Measurements from ENCODE around the gene SHC3.

DNA sequence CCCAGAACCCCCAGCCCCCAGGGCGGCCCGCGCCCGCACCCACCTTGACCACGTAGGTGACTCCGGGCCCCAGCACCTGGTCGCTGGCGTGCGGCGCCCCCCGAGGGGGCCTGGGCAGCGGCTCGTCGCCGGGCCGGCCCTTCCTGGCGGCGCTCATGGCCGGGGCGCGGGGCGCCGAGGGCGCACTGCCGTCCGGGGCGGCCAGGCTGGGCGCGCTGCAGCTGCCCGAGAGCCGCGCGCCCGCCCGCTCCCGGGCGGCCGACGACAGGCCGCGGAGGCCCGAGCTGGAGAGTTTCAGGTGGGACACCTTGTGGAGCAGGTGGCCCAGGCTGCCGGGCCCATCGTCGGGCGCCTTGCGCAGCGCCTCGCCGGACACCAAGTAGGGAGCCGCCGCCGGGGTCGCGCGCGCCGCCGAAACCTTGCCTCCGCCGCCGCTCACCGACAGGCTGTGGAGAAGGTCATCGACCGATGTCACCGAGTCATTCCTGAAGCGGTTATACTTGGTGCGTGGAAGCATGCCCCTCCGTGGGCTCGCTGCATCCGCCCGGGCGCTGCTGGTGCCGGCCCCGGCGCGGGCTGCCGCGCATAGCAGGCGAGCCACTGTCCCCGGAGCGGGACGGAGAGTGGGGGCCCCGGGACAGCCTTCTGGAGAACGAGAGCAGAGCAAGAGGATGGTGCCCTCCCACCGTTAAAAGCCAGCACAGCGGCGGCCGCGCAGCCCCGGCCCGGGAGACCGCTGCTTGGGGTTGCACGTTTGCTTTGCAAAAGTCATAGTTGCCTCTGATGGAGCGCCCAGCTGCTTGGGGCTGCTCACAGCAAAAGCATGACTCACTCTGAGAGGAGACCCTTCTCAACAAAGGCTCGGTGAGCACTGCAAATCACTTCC, at the start of gene SHC3:
- TF ChIP-seq, protein P1, sequence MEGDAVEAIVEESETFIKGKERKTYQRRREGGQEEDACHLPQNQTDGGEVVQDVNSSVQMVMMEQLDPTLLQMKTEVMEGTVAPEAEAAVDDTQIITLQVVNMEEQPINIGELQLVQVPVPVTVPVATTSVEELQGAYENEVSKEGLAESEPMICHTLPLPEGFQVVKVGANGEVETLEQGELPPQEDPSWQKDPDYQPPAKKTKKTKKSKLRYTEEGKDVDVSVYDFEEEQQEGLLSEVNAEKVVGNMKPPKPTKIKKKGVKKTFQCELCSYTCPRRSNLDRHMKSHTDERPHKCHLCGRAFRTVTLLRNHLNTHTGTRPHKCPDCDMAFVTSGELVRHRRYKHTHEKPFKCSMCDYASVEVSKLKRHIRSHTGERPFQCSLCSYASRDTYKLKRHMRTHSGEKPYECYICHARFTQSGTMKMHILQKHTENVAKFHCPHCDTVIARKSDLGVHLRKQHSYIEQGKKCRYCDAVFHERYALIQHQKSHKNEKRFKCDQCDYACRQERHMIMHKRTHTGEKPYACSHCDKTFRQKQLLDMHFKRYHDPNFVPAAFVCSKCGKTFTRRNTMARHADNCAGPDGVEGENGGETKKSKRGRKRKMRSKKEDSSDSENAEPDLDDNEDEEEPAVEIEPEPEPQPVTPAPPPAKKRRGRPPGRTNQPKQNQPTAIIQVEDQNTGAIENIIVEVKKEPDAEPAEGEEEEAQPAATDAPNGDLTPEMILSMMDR (IDR thresholded peaks at IDR 0.05; ENCODE audit: low read depth, low read length) = no peak
- TF ChIP-seq POLR2A (IDR thresholded peaks at IDR 0.05; ENCODE audit: extremely low read depth, insufficient read length) = no peak
- TF ChIP-seq MAX (IDR thresholded peaks at IDR 0.05; ENCODE audit: low read depth, low read length) = no peak

All from NB4 (cell line).